Measurements from ENCODE around the gene RDH5. TPM values are rescaled to one million over a fixed set of nuclear protein-coding genes. Genes with fewer than 3 reads are reported as not detected.

Gene RDH5
- polyA plus RNA-seq, 1 of the 3 experiments (the other 2 are of a cell fraction), result 5.2 TPM

GRCh38 chr12:55720894-55721444, 776 bp downstream of the RDH5 start (continued):
- TF ChIP-seq ZBTB33 (IDR thresholded peaks at IDR 0.05; ENCODE audit: borderline replicate concordance, low read depth), result no peak
- TF ChIP-seq REST (IDR thresholded peaks at IDR 0.05; ENCODE audit: low read depth, low read length), result 0 out of 2 replicates have a peak, but pooled peaks have one; percentile 26
- TF ChIP-seq POLR2AphosphoS5 (IDR thresholded peaks at IDR 0.05; ENCODE audit: low read depth, low read length), result peak; percentile 22; the same call in 1 of the 2 replicates
- peak; percentile 91 for TF ChIP-seq NFIC (IDR thresholded peaks at IDR 0.05; ENCODE audit: borderline replicate concordance)
- peak; percentile 70; the same call in 1 of the 2 replicates for TF ChIP-seq SIN3A (IDR thresholded peaks at IDR 0.05; ENCODE audit: borderline replicate concordance, low read depth, low read length)
- peak; percentile 43 for TF ChIP-seq CHD2 (IDR thresholded peaks at IDR 0.05; ENCODE audit: low read length, partially characterized antibody)
- no peak for TF ChIP-seq ELF1 (IDR thresholded peaks at IDR 0.05)
- TF ChIP-seq MXI1 (IDR thresholded peaks at IDR 0.05; ENCODE audit: low read depth, low read length), result peak; percentile 38; the same call in 1 of the 2 replicates
- TF ChIP-seq TEAD4 (IDR thresholded peaks at IDR 0.05; ENCODE audit: borderline replicate concordance, insufficient read depth), result 0 out of 2 replicates have a peak, but pooled peaks have one; percentile 21
- no peak for TF ChIP-seq MEF2A (IDR thresholded peaks at IDR 0.05; ENCODE audit: borderline replicate concordance, low read depth)
- no peak for TF ChIP-seq IRF3 (IDR thresholded peaks at IDR 0.05; ENCODE audit: low read depth, low read length)
- peak; percentile 45; the same call in 1 of the 2 replicates for TF ChIP-seq JUND (IDR thresholded peaks at IDR 0.05)
- no peak for TF ChIP-seq FOXM1 (IDR thresholded peaks at IDR 0.05; ENCODE audit: low read depth)
- peak; percentile 73 for TF ChIP-seq FOSL2 (IDR thresholded peaks at IDR 0.05; ENCODE audit: borderline replicate concordance, low read depth)
- no peak for TF ChIP-seq EZH2phosphoT487 (IDR thresholded peaks at IDR 0.05; ENCODE audit: borderline replicate concordance, low read depth)
- TF ChIP-seq MAX (IDR thresholded peaks at IDR 0.05; ENCODE audit: low read depth), result 0 out of 2 replicates have a peak, but pooled peaks have one; percentile 55
- peak in 1 of 2 experiments; percentile 28; a peak in 1 of 4 replicates for TF ChIP-seq EP300 (IDR thresholded peaks at IDR 0.05; ENCODE audit: borderline replicate concordance in 1 of 2, low read depth in 1 of 2, low read length in 1 of 2)
